Measurements from ENCODE around the gene ZBTB32.

The ZBTB32 gene

DNA sequence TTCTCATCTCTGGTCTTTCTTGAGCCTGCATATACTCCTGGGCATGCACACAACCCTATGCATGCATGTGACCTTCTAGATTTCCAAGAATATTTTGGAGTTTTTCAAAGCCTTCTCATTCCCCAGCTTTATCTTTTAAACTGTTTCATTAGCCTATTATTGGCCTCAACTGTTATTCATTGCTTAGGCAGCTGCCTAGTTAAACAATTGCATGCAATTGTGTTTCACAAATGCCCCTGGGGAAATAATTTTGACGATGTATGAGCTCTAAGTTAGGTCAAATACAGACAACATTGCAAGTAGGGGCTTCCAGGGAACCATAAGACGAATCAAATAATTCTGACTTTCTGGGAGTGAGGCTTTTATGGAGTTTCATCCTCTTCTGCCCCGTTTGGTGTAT is 40.4 kb upstream of the ZBTB32 start:
- DNase-seq: no peak

GRCh38 chr19:35665157-35665556 is 39.2 kb upstream of the ZBTB32 start:
- Histone ChIP-seq H3K27ac (no peak overlapping the region), H3K27me3 (ENCODE audit: insufficient read depth, low read depth, severe bottlenecking) (no peaks in the 10 kb centered on the region), H3K36me3 (peaks cover 28% of the 10 kb centered on the region), H3K4me3 (ENCODE audit: low read depth, low read length) (no peak overlapping the region), H3K9me3 (ENCODE audit: severe bottlenecking) (no peaks in the 10 kb centered on the region)
- DNase-seq: no peak
- no peak for TF ChIP-seq CTCF (IDR thresholded peaks at IDR 0.05; ENCODE audit: low read depth, low read length)

More for the DNA sequence above, 40.4 kb upstream of the ZBTB32 start:
- TF ChIP-seq CTCF (IDR thresholded peaks at IDR 0.05; ENCODE audit: low read depth, low read length): no peak
- Histone ChIP-seq H3K4me3 (ENCODE audit: low read depth, low read length) (no peak overlapping the region), H3K27me3 (ENCODE audit: insufficient read depth, low read depth, severe bottlenecking) (no peaks in the 10 kb centered on the region), H3K27ac (no peak overlapping the region), H3K9me3 (ENCODE audit: severe bottlenecking) (no peaks in the 10 kb centered on the region), H3K36me3 (peaks cover 37% of the 10 kb centered on the region)

DNA sequence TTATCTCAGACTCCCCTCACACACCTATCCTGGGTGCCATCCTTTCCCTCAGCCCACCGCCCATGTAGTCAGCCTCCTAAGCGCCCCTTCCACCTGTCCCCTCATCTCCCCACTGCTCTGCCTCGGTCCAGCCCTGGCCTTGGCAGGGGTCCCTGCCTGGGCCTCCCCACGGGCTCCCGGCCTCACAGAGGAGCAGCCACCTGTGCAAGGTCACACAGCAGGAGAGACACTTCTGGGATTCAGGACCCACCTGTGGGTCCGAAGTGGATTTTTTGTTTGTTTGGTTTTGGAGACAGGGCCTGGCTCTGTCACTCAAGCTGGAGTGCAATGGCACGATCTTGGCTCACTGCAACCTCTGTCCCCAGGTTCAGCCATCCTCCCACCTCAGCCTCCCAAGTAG is 38.8 kb upstream of the ZBTB32 start:
- Histone ChIP-seq H3K27me3 (ENCODE audit: insufficient read depth, low read depth, severe bottlenecking) (no peaks in the 10 kb centered on the region), H3K9me3 (ENCODE audit: severe bottlenecking) (no peaks in the 10 kb centered on the region), H3K27ac (no peak overlapping the region), H3K4me3 (ENCODE audit: low read depth, low read length) (no peak overlapping the region), H3K36me3 (peaks cover 23% of the 10 kb centered on the region)
- no peak for DNase-seq
- no peak for TF ChIP-seq CTCF (IDR thresholded peaks at IDR 0.05; ENCODE audit: low read depth, low read length)

DNA sequence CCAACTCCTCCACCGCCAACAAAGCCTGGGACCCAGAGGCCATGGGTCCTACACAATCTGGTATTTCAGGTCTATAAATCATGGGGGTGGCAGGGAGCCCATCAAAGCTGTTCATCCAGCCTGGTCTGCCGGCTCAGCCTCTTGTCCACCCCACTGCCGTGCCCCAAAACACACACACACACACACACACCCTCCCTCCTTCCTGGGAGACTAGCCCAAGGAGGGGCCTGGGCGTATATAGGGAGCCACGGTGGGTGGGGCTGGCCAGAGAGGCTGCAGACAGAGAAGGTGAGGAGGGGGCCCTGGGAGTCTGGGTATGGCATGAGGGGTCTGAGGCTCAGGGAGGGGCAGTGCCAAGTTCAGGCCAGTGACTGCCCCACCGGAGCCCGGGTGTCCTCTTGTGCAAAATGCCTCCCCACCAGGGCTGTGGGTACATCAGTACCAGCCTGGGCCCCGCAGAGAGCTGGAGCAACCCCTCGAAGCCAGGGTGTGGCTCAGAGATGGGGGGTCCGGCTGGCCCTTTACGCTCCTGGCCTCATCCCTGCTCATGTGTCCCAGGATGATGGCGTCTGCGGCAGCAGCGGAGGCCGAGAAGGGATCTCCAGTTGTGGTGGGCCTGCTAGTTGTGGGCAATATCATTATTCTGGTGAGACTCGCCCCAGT is 38.0 kb upstream of the ZBTB32 start, which contains the start of gene UPK1A:
Gene UPK1A (plus strand): TSS at position 267 of the 663 bp plus-strand sequence. CDS start 296 bp downstream, at position 563.
- DNase-seq: no peak
- Histone ChIP-seq H3K27me3 (ENCODE audit: insufficient read depth, low read depth, severe bottlenecking) (no peaks in the 10 kb centered on the region), H3K9me3 (ENCODE audit: severe bottlenecking) (no peaks in the 10 kb centered on the region), H3K27ac (no peak within 1 kb of the TSS), H3K36me3 (peaks cover 23% of the 10 kb centered on the region), H3K4me3 (ENCODE audit: low read depth, low read length) (no peak within 1 kb of the TSS)
- TF ChIP-seq CTCF (IDR thresholded peaks at IDR 0.05; ENCODE audit: low read depth, low read length): no peak

GRCh38 chr19:35669566-35669965 is 34.8 kb upstream of the ZBTB32 start:
- no peak overlapping the region for H3K27ac ChIP-seq
- TF ChIP-seq CTCF (IDR thresholded peaks at IDR 0.05; ENCODE audit: low read depth, low read length): no peak
- H3K27me3 ChIP-seq (ENCODE audit: insufficient read depth, low read depth, severe bottlenecking): no peaks in the 10 kb centered on the region
- H3K4me3 ChIP-seq (ENCODE audit: low read depth, low read length): no peak overlapping the region
- DNase-seq: no peak
- 0 out of 2 replicates have a peak, but pooled peaks cover 2% of the 10 kb centered on the region for H3K36me3 ChIP-seq
- H3K9me3 ChIP-seq (ENCODE audit: severe bottlenecking): no peaks in the 10 kb centered on the region

DNA sequence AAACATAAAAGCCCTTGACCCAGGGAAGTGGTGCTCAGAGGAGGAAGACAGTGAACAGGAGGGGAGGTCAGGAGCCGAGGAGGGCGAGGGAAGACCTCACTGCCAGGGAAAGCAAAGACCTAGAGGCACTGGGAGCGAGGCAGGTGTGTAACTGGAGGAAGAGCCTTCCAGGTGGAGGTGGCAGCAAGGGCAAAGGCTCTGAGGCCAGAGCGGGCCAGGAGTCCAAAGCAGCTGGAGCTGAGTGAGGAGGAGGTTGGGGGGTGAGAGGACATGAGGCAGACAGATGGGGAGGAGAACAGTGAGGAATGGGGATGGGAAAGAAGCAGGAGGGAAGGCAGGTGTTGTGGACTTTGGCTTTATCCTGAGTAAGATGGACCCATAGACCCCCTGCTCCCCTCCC is 34.4 kb upstream of the ZBTB32 start:
- Histone ChIP-seq H3K4me3 (ENCODE audit: low read depth, low read length) (no peak overlapping the region), H3K9me3 (ENCODE audit: severe bottlenecking) (no peaks in the 10 kb centered on the region), H3K27ac (no peak overlapping the region), H3K27me3 (ENCODE audit: insufficient read depth, low read depth, severe bottlenecking) (no peaks in the 10 kb centered on the region), H3K36me3 (0 out of 2 replicates have a peak, but pooled peaks cover 2% of the 10 kb centered on the region)
- no peak for TF ChIP-seq CTCF (IDR thresholded peaks at IDR 0.05; ENCODE audit: low read depth, low read length)
- no peak for DNase-seq
